ENCODE data around the gene SH2D7. TPM values are rescaled to one million over a fixed set of nuclear protein-coding genes. Genes with fewer than 3 reads are reported as not detected.

The SH2D7 gene
- total RNA-seq (1 to 10 TPM in 1 of 6 donors, under 1 TPM in 4, not detected in 1; 0.04 to 1.8 (median 0.14) TPM), polyA plus RNA-seq (under 1 TPM; 0.15 to 0.19 TPM)

GRCh38 chr15:78092261-78093041, at the start of gene SH2D7:
Gene SH2D7, plus strand, starts transcription at chr15:78092561. Its CDS starts 24 bp downstream, at chr15:78092585.
- no peak for TF ChIP-seq CTCF (IDR thresholded peaks at IDR 0.05)
- no peak within 1 kb of the TSS for H3K27ac ChIP-seq
- intact Hi-C loops (cut with DNase I) = no loop called here
- H3K4me3 ChIP-seq = no peak within 1 kb of the TSS
- WGBS, 2 donors = 74 to 75% methylated on average over 11 of the region's 11 CpGs
- no peak for DNase-seq
- peak in 2 of 4 donors; percentile 14 to 23 for ATAC-seq
- H3K27me3 ChIP-seq = no peaks in the 10 kb centered on the region
- no peaks in the 10 kb centered on the region for H3K36me3 ChIP-seq
- H3K9me3 ChIP-seq = no peaks in the 10 kb centered on the region
- no peak for FAIRE-seq
- peaks cover 3 to 6% (median 4%) of the 10 kb centered on the region in 3 donors for H3K4me1 ChIP-seq

GRCh38 chr15:78044407-78045155, 47.8 kb upstream of the SH2D7 start:
- intact Hi-C loops (cut with DNase I) = no loop called here
- FAIRE-seq = no peak
- no peak for TF ChIP-seq CTCF (IDR thresholded peaks at IDR 0.05)
- ATAC-seq = peak in 1 of 4 donors; percentile 29
- Histone ChIP-seq H3K27ac (no peak overlapping the region), H3K4me1 (peaks cover 12 to 17% (median 15%) of the 10 kb centered on the region in 3 donors), H3K27me3 (no peaks in the 10 kb centered on the region), H3K9me3 (no peaks in the 10 kb centered on the region), H3K36me3 (peaks cover 0 to 18% (median 4%) of the 10 kb centered on the region in 3 donors), H3K4me3 (no peak overlapping the region)
- DNase-seq = no peak
- WGBS, 2 donors = 72 to 76% methylated on average over 5 of the region's 5 CpGs

- Histone ChIP-seq H3K36me3 (peaks cover 0 to 18% (median 4%) of the 10 kb centered on the region in 3 donors), H3K27ac (no peak overlapping the region), H3K27me3 (no peaks in the 10 kb centered on the region), H3K4me1 (peaks cover 12 to 21% (median 17%) of the 10 kb centered on the region in 3 donors), H3K9me3 (no peaks in the 10 kb centered on the region), H3K4me3 (no peak overlapping the region)
- no peak for FAIRE-seq
- no peak for ATAC-seq
- intact Hi-C loops (cut with DNase I) = no loop called here
- 38 to 45% methylated on average over 1 of the region's 1 CpG for WGBS, 2 donors
- no peak for DNase-seq
- TF ChIP-seq CTCF (IDR thresholded peaks at IDR 0.05) = no peak
Observed at GRCh38 chr15:78045189-78045588, 47.2 kb upstream of the SH2D7 start.

DNA sequence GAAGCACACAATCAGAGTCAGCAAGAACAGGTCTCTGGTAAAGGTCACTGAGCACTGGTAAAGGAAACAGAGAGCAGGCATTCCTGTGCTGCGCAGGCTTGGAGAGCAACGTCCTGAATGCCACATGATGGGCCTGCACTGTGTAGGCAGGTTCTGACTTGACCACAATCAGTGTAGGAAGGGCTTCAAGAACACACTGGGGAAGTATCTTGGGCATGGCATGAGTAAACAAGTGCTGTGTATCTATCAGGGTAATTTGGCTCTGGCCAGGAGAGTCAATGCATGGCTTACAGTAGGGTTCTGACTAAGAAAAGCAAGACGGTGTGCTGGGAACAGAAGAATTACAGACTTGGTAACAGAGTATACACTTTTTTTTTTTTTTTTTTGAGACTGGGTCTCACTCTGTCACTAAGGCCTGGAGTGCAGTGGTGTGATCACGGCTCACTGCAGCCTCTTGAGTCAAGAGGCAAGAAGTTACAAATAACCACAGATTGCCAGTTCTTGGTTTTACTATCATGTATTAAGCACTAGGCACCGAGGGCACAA, 45.5 kb upstream of the SH2D7 start:
- peak overlapping the region in 3 of 4 donors; percentile 4 to 21 (median 15) for H3K27ac ChIP-seq
- peaks cover 16 to 29% (median 26%) of the 10 kb centered on the region in 3 donors for H3K4me1 ChIP-seq
- no peak overlapping the region for H3K4me3 ChIP-seq
- H3K9me3 ChIP-seq = no peaks in the 10 kb centered on the region
- intact Hi-C loops (cut with DNase I) = no loop called here
- no peaks in the 10 kb centered on the region for H3K27me3 ChIP-seq
- peaks cover 0 to 18% (median 4%) of the 10 kb centered on the region in 3 donors for H3K36me3 ChIP-seq
- DNase-seq = no peak
- WGBS, 2 donors = 56 to 57% methylated on average over 5 of the region's 5 CpGs
- FAIRE-seq = no peak
- peak; percentile 63 to 83 (median 66) for ATAC-seq
- TF ChIP-seq CTCF (IDR thresholded peaks at IDR 0.05) = no peak
